Measurements from ENCODE around the gene STPG1. TPM values are rescaled to one million over a fixed set of nuclear protein-coding genes. Genes with fewer than 3 reads are reported as not detected.

STPG1 gene
- total RNA-seq, 1 donor from 2014 or later, result 2.4 TPM

DNA sequence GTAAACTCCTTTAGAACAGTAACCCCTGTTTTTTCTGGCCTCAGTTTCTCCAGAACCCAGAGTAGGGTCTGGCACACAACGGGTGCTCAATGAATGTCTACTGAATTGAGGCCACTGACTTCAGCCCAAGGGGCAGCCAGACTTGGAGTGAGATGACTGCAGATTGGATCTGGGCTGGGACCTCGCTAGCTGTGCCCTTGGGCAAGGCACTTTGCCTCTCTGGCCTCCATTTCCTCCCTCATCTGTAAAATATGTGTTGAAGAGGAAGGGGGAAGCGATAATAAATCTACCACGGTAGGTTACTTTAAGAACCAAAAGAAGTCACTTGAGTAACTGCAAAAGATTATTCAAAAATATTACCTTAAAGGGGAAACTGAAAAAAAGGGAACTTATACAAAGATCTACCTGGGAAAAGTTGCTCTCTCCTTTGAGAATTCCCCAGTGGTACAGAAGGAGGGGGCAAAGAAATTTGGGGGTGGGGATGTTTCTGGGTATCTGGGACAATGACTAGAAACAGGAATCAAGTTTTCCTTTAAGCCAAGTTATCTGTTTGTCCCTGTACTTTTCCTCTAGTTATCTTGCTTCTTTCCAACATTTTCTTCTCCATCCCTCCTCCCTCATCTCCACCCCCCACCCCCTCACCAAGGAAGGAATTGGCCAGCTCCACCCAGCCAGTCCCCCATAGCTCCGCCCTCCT is 94.8 kb downstream of the STPG1 start:
- DNase-seq (ENCODE audit: low read depth in 2 of 2), result no peak

DNA sequence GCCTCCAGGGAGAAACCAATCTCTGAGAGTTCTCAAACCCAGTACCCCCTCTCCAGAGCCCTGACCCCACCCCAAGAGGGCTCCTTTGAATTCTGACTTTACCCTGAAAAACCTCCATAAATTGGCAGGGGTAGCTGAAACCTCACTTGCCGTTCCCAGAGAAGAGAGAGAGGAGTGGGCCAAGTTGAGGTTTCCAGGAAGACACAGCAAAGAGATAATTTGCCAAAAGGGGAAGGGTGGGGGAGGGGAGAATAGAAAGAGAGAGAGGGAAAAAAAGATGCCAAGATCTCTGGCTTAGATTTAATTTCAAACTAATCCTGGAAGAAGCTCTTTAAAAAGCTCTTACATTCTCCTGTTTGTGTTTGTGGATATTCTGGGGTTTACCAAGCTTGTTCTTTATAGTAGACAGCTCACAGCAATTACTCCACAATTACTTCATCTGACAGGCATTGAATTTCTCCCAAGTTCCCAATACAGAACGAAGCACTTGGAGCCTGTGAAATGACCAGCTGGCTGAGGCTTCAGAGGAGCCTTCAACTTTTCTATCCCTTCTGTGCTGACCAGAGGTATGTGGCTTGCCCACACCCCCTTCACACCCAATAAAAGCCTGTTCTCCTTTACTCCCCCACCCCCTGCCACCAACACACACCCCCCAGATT is 95.5 kb downstream of the STPG1 start:
- no peak for DNase-seq (ENCODE audit: low read depth in 2 of 2)

DNA sequence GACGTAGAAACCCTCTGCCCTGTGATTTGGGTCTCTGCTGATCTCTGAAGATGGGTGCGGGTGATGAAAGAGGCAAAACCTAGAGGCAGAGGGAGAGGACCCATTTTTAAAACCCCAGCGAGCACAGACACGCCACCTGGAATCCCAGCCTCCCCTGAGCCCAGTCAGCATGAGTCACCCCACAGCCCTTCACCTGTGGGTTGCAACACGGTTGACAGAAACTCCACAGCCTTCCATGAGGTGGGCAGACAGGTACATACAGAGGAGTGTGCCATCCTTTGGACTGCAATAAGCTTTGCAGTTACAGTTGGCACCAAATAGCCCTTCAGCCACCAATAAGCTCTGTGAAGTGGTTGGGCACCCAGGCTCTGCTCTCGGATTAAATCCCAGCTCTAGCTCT is 96.5 kb downstream of the STPG1 start:
- DNase-seq (ENCODE audit: low read depth in 2 of 2), result no peak

DNA sequence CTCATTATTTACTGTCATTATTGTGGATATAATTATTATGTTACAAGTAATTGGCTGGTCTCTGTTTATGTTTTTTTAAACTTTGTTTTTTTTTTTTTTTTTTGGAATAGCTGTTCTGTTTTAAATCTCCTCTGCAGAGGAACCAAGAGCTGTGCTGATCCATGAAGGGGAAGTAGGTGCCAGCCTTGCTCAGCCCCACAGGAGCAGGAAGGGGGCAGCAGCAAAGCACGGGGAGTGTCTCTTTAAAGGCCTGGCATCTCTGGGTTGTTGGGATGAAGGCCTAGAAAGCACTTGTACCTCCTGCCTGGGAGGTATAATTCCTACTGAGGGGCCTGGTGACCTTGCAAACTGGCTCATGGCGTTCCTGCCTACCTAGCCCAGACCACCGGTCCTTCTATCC is 96.9 kb downstream of the STPG1 start:
- DNase-seq (ENCODE audit: low read depth in 2 of 2), result no peak

DNA sequence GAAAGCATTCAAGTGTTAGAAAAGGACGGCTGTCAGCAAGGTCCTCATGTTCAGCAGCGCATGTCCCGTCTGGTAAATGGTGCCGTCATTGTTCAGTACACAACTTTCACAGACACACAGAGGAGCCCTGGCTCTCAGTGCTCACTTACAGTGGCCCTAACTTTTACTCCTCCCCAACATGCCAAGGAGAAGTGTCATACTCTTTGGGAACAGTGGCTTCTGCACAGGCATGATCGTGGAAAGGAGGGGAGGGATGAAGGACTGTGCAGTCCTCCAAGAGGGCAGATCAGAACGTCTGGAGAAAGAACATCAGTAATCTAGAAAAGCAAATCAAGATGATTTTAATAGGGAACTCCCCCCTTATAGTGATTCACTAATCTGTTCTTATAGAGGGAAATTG is 98.2 kb downstream of the STPG1 start:
- DNase-seq (ENCODE audit: low read depth in 2 of 2), result no peak

DNA sequence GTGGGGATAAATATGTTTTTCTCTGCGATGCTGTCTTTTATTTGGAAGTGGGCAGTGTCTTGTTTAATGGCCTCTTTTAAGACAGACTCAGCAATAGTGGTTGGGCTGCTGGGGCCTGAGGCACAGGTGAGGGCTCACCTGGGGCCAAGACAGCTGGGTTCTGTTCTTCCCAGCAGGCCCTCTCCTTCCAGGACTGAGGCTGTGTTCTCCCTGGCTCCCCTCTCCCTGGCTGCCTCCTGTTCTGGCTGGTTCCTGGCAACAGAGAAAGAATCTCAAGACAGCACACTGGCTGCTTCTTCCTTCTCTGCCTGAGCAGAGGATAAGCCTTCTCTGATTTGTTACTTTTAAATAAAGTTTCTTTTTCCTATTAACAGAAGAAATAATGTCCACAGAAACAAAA is 101.8 kb downstream of the STPG1 start:
- no peak for DNase-seq (ENCODE audit: low read depth in 2 of 2)

DNA sequence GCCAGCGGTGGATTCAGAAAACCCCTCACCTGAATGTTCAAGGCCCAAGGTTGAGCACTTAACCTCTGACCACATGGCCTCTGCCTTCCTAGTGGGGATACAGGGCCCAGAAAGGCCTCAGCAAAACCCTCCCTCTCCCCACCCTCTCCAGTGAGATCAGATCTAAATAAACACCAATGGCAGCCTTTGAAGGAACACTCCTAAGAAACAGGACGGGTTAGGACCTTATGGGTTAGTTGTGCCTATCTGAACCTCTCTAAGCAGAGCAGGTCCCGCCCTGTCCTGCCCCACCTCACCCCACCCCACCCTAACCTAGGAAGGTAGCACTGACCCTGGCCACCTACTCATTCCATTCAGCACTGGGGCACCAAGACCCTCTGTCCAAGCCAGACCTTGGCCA is 102.3 kb downstream of the STPG1 start:
- DNase-seq (ENCODE audit: low read depth in 2 of 2), result no peak

DNA sequence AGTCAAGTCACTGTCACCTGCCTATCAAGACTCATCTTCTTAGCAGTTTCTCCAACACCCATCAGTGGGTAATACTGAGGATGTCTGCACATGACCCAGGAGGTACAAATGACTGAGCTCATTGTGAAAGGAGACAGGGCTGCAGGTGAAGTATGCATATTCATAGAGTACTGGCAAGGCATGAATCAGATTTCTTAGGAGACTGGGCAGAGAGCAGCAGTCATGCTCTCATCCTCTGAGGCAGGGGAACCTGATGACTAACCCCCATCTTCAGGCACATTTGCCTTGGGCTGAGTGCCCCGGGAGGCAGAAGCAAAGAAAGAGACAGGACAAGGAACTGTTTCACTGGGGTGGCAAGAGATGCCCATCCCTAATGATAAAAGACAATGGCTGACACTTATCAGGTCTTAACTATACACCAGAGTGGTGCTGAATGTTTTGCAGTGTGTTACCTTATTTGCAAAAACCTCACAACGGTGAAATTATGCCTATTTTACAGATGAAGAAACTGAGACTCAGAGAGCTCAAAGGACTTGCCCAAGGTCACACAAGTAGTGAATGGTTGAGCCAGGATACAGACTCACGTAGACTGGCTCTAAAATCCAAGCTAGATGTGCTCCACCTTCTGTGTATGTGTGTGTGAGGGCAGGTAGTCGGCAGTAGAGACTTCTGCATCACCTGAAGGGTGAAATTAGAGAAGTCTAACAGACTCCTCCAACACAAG is 103.7 kb downstream of the STPG1 start:
- DNase-seq (ENCODE audit: low read depth in 2 of 2), result no peak

DNA sequence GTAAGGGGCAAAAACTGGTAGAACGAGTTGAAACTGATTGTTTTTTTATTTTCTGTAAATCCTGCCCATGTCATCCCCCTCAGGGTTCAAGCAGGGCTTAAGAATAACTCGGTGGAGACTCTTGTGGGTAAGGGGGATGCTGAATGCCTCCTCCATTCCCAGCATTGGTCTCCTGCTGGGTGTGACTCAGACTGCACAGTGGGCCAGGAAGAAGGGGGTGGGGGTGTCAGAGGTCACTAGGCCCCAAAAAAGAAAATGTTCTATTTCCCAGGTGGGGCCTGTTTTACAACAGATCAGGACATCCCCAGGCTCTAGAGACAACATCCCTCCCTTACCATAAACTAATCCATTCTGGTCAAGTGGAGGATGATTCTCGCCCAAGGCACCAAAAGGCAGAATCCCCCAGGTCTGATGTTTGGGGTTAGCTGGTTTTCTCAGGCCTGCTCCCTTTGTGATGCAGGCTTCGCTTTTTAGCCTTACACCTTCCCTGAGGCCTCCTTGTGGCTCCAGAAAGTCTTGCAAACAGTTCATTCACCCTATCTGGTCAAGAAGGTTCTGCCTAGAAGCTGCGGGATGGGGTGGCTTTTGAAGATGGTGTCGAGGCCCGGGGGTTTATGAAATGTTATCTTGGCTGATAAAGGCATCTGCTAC is 105.1 kb downstream of the STPG1 start:
- no peak for DNase-seq (ENCODE audit: low read depth in 2 of 2)

Other genes with a start within 250 kb of the STPG1 start
- gene IFNLR1, start 226.5 kb downstream of the STPG1 start, total RNA-seq, result under 0.01 TPM in 1 of 2 replicates, not detected in the other
- gene GRHL3, start 94.4 kb downstream of the STPG1 start, total RNA-seq, result not detected in 2 replicates
- 13.2 and 19.0 TPM in 2 replicates for gene NIPAL3, start 2.0 kb upstream of the STPG1 start, total RNA-seq
- 2.4 and 2.5 TPM in 2 replicates for gene RCAN3, start 89.1 kb upstream of the STPG1 start, total RNA-seq
- gene NCMAP, start 142.3 kb upstream of the STPG1 start, total RNA-seq, result not detected in 2 replicates
- gene SRRM1, start 229.5 kb upstream of the STPG1 start, total RNA-seq, result 13.5 and 19.3 TPM in 2 replicates